Hepatic stellate cell (primary cell): ENCODE measurements around the gene TCIRG1.

ENCODE experiments used
- DNase-seq: peaks from one replicate; pipeline ENCODE4 v3.0.0; 2011; ENCODE audit warnings: low spot score

Gene TCIRG1

DNA sequence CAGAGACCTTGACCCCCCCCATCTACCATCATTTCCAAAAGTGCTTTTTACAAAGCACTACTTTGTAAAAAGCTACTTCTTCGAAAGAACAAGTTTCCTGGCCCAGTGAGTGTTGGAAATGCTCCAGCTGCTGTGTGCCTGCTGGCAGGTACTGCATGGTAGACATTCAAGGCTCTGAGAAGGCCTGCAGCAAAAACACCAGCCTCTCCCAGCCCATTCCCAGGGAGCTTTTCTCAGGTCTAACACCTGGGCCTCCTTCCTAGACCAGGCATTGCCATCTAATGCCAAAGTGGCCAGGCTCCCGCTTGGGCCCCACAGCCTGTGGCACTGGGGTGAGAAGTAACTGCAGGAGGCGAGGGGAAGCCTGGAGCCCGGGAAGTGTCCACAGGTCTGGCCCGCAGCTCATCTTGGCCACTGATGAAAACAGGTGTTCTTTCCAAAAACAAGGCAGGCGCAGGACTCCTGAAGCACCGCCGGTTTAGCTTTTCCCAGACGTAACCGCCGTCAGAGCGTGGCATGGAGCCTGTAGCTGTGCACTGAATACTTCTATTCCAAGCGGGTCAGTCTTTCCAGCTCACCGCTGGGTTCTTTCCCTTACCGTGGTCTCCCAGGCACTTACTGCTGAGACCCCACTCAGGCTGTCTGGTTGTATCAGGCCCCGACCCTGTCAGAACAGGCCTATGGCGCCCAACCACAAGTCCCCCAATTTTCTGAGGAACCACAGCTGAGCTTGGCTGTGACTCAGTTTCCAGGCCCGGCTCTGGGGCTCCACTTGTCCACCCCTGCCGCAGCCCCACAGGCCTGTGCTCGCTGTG, 1.2 kb upstream of the TCIRG1 start:
- DNase-seq: no peak

- no peak for DNase-seq
Observed at GRCh38 chr11:68038226-68038717, 553 bp upstream of the TCIRG1 start.

DNA sequence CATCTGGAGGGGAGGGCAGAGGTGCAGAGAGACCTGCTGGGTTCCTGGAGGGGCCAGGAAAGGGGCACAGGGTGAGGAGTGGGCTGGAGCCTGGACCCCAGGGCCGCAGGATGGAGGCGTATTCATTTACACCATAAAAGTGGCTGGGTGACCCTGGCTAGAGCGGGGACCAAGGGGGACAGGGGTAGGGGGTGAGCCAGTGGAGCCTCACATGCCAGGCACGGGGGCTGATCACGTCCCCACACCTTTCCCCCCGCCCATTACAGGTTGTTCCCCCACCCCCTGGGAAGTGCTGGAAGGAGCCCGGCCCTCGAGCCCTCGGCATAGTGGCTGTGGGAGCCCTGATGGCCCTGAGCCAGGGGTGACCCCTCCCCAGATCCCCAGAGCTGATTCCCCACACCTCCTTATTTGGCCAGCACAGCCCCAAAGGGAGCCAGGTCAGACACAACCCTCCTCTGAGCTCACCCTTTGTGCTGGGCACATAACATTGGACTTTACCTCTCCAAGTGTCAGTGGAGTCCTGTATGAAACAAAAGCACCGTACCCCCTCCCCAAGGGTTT, 781 bp downstream of the TCIRG1 start:
- DNase-seq: peak; percentile 52

GRCh38 chr11:68040101-68040956, 1.5 kb downstream of the TCIRG1 start:
- DNase-seq: peak; percentile 90

GRCh38 chr11:68040957-68041591, 2.2 kb downstream of the TCIRG1 start:
- DNase-seq: no peak

- no peak for DNase-seq
Observed at GRCh38 chr11:68041617-68042218, 2.9 kb downstream of the TCIRG1 start.

GRCh38 chr11:68042219-68043028, 3.6 kb downstream of the TCIRG1 start:
- no peak for DNase-seq

GRCh38 chr11:68043029-68043348, 4.2 kb downstream of the TCIRG1 start:
- no peak for DNase-seq

- no peak for DNase-seq
Observed at GRCh38 chr11:68043349-68044144, 4.7 kb downstream of the TCIRG1 start.

- no peak for DNase-seq
Observed at GRCh38 chr11:68044145-68044813, 5.5 kb downstream of the TCIRG1 start.

DNA sequence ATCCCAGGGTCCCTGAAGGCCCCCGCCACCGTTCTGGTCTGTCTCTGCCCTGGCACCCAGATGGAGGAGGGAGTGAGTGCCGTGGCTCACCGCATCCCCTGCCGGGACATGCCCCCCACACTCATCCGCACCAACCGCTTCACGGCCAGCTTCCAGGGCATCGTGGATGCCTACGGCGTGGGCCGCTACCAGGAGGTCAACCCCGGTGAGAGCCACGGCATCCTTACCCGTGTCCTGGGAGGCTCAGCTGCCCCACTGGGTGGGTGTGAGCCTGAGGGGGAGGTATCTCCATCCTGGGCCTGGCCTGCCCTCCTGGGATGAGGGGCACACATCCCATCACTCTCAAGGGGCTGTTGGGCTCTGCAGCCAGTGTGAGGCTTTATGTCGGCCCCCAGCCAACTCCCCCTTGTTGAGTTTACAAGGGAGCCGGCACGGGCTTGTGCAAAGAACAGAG, 6.1 kb downstream of the TCIRG1 start:
- DNase-seq: no peak

DNA sequence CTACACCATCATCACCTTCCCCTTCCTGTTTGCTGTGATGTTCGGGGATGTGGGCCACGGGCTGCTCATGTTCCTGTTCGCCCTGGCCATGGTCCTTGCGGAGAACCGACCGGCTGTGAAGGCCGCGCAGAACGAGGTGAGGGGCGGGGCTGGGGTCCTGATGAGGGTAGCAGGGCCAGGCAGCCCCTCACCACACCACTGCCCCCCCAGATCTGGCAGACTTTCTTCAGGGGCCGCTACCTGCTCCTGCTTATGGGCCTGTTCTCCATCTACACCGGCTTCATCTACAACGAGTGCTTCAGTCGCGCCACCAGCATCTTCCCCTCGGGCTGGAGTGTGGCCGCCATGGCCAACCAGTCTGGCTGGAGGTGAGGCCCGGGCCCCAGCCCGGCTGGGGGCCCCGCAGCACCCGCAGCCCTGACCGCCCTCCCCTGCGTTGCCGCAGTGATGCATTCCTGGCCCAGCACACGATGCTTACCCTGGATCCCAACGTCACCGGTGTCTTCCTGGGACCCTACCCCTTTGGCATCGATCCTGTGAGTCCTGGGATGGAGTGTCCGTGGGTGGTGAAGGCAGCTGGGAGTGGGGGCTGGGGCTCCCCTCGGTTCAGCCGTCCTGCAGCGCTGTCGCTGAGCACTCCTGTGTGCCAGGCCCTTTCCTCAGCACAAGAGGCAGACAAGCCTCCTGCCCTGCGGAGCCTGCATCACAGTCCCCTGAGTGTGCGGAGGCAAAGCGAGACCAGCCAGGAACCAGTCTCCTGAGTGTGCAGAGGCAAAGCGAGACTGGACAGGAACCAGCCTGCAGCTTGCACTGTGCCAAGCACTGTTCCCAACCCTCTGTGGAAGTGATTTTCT, 8.8 kb downstream of the TCIRG1 start:
- no peak for DNase-seq

DNA sequence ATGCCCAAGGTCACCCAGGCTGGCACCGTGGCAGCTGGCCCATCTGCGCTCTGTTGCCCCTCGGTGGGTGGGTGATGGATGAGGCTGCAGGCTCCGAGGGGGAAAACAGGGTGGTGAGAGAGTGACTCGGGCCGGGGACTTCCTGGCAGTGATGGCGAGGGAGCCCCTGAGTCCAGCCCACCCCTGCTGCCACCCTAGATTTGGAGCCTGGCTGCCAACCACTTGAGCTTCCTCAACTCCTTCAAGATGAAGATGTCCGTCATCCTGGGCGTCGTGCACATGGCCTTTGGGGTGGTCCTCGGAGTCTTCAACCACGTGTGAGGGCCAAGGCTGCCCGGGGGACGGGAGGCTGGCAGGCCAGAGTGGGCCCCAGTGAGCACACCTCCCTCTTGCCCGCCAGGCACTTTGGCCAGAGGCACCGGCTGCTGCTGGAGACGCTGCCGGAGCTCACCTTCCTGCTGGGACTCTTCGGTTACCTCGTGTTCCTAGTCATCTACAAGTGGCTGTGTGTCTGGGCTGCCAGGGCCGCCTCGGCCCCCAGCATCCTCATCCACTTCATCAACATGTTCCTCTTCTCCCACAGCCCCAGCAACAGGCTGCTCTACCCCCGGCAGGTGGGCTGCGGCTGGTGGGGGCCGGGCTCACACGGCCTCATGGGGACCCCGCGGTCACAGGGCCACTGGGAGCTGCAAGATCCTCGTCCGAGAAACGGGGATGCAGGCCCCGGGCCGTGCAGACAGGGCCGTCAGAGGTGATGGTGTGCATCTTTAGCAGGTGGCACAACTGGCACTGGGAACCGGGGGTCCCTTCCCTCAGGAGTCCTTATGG, 10.1 kb downstream of the TCIRG1 start:
- DNase-seq: no peak

- no peak for DNase-seq
Observed at GRCh38 chr11:68049509-68050370, 10.9 kb downstream of the TCIRG1 start.

- no peak for DNase-seq
Observed at GRCh38 chr11:68050371-68050841, 11.6 kb downstream of the TCIRG1 start.
